HCT116 (cell line): ENCODE measurements around the gene CUL5. TPM values are rescaled to one million over a fixed set of nuclear protein-coding genes. Genes with fewer than 3 reads are reported as not detected.

Source experiments
- ATAC-seq: fragments of 200-7000 bp; cut with Tn5 transposase; 2 replicates; pipeline ENCODE4 v1.9.1; 2020; ENCODE audit warnings: mild to moderate bottlenecking, moderate library complexity
- BruUV-seq: library from RNA; stranded (reverse); fragments of 400-500 nt; replicated peaks from 2 replicates; lab custom pipeline; 2021; lab: Mats Ljungman, UMichigan
- CTCF ChIA-PET: fragments of 300-600 bp; sonication (Branson Sonifier 250); formaldehyde crosslinking; loops from one replicate; lab custom pipeline; 2021; ENCODE audit warnings: antibody characterized with exemption; lab: Charles Lee
- POLR2A ChIA-PET: fragments of 300-600, 350-600 bp; sonication (Branson Sonifier 250); formaldehyde crosslinking; loops from one replicate; lab custom pipeline; 2021; ENCODE audit warnings: antibody characterized with exemption; lab: Charles Lee
- RAD21 ChIA-PET, 2 experiments: fragments of 300-600 bp; sonication (Branson Sonifier 250); formaldehyde crosslinking; loops; one replicate each; lab custom pipeline; 2023; ENCODE audit warnings: low total read pairs in 2 of 2; ENCODE audit not compliant: uncharacterized antibody in 2 of 2, unreplicated experiment in 2 of 2, low non-redundant PET in 1 of 2; lab: Charles Lee
- DNase-seq: peaks from one replicate; pipeline ENCODE4 v3.0.0-alpha.2; 2010; ENCODE audit warnings: low read depth, low spot score
- H2AFZ ChIP-seq: fragments of 200-600 bp; shearing (Covaris generic), sonication (generic); 2 replicates; pipeline ENCODE4 v1.6.1; 2017; ENCODE audit warnings: low read depth, mixed run types, mixed read lengths, antibody characterized with exemption, low read length; ENCODE audit not compliant: poor library complexity, severe bottlenecking
- H3K27ac ChIP-seq: 2 replicates; pipeline ENCODE4 v1.5.1; 2012; ENCODE audit warnings: low read depth, low read length
- H3K27me3 ChIP-seq: fragments of 200-600 bp; sonication (generic); 2 replicates; pipeline ENCODE4 v1.6.1; 2016; ENCODE audit warnings: mixed run types, low read length, mixed read lengths; ENCODE audit not compliant: insufficient read depth
- H3K36me3 ChIP-seq, 2 experiments: fragments of 200-500 bp in 1 of 2; fragments of 200-600 bp in 1 of 2; sonication (Bioruptor generic) in 1 of 2; sonication (generic) in 1 of 2; 2 replicates each; pipeline versions ENCODE4 v1.5.1 to v1.6.1; 2014 to 2016; ENCODE audit warnings: low read length in 2 of 2, inconsistent platforms in 1 of 2, mixed read lengths in 1 of 2, mixed run types in 1 of 2; ENCODE audit not compliant: insufficient read depth in 2 of 2, control insufficient read depth in 1 of 2
- H3K4me1 ChIP-seq, 2 experiments: fragments of 200-600 bp in 1 of 2; sonication (generic) in 1 of 2; 2 replicates each; pipeline versions ENCODE4 v1.5.1 to v1.6.1; 2012 to 2017; ENCODE audit warnings: low read length in 2 of 2, inconsistent platforms in 1 of 2, mild to moderate bottlenecking in 1 of 2, mixed read lengths in 1 of 2, mixed run types in 1 of 2, moderate library complexity in 1 of 2; ENCODE audit not compliant: insufficient read depth in 2 of 2, control insufficient read depth in 1 of 2
- H3K4me2 ChIP-seq: fragments of 200-600 bp; sonication (generic); 2 replicates; pipeline ENCODE4 v1.6.1; 2017; ENCODE audit warnings: mixed run types, low read length, mixed read lengths
- H3K4me3 ChIP-seq, 2 experiments: fragments of 200-600 bp in 1 of 2; sonication (generic) in 1 of 2; replicated peaks in 1 of 2; 2 replicates each; pipeline ENCODE4 v1.5.1; 2011 to 2016; ENCODE audit warnings: low read length in 2 of 2, control low read depth in 1 of 2, low read depth in 1 of 2, mild to moderate bottlenecking in 1 of 2, mixed read lengths in 1 of 2, mixed run types in 1 of 2
- H3K79me2 ChIP-seq: fragments of 200-600 bp; sonication (generic); 2 replicates; pipeline ENCODE4 v1.6.1; 2017; ENCODE audit warnings: mild to moderate bottlenecking, mixed run types, low read length, moderate library complexity, mixed read lengths; ENCODE audit not compliant: insufficient read depth
- H3K9ac ChIP-seq: fragments of 200-600 bp; sonication (generic); 2 replicates; pipeline ENCODE4 v1.6.1; 2016; ENCODE audit warnings: low read length, mixed read lengths
- H3K9me2 ChIP-seq: fragments of 200-600 bp; sonication (generic), shearing (Covaris generic); 2 replicates; pipeline ENCODE4 v1.6.1; 2017; ENCODE audit warnings: mixed run types, mild to moderate bottlenecking, moderate library complexity; ENCODE audit not compliant: insufficient read depth
- H3K9me3 ChIP-seq, 2 experiments: fragments of 200-500 bp in 1 of 2; fragments of 200-600 bp in 1 of 2; sonication (Bioruptor generic) in 1 of 2; sonication (generic) in 1 of 2; 2 replicates each; pipeline ENCODE4 v1.6.1; 2014 to 2017; ENCODE audit warnings: low read length in 2 of 2, mixed read lengths in 2 of 2, inconsistent platforms in 1 of 2, low read depth in 1 of 2, mild to moderate bottlenecking in 1 of 2, mixed run types in 1 of 2, moderate library complexity in 1 of 2; ENCODE audit not compliant: control insufficient read depth in 1 of 2, insufficient read depth in 1 of 2
- H4K20me1 ChIP-seq: fragments of 200-600 bp; sonication (generic), shearing (Covaris generic); 2 replicates; pipeline ENCODE4 v1.6.1; 2017; ENCODE audit warnings: mixed run types, mild to moderate bottlenecking, moderate library complexity; ENCODE audit not compliant: insufficient read depth
- CEBPB ChIP-seq: IDR thresholded peaks from 2 replicates; pipeline ENCODE4 v1.6.1; 2012; ENCODE audit warnings: low read depth
- CTCF ChIP-seq, 3 experiments: fragments of 200-600 bp in 1 of 3; sonication (generic) in 1 of 3; IDR thresholded peaks in 2 of 3; conservative IDR thresholded peaks in 1 of 3; 2 replicates each; pipeline ENCODE4 v1.5.1; 2012 to 2017; ENCODE audit warnings: low read depth in 2 of 3, low read length in 2 of 3, antibody characterized with exemption in 1 of 3, borderline replicate concordance in 1 of 3, control low read depth in 1 of 3, mild to moderate bottlenecking in 1 of 3, mixed read lengths in 1 of 3, mixed run types in 1 of 3, moderate library complexity in 1 of 3; ENCODE audit not compliant: insufficient read depth in 1 of 3
- EZH2 ChIP-seq: fragments of 200-600 bp; sonication (generic); IDR thresholded peaks from 2 replicates; pipeline ENCODE4 v1.6.1; 2017; ENCODE audit warnings: antibody characterized with exemption, mixed run types
- JUND ChIP-seq: IDR thresholded peaks from 2 replicates; pipeline ENCODE4 v1.6.1; 2012
- RAD21 ChIP-seq: IDR thresholded peaks from 2 replicates; pipeline ENCODE4 v1.6.1; 2012; ENCODE audit warnings: low read depth, mild to moderate bottlenecking
- intact Hi-C: fragments of 100-400 bp; cut with micrococcal nuclease; formaldehyde crosslinking; loops from 2 replicates; pipeline ENCODE4 v1.10.0; 2022
- total RNA-seq: library from RNA; stranded (reverse); gene quantifications from one replicate; pipeline ENCODE4 v1.2.1, GENCODE V29; 2021; ENCODE audit not compliant: unreplicated experiment

CUL5 gene
- total RNA-seq, 1 experiment from 2014 or later, result 41.9 TPM

- no TSS peak for BruUV-seq
- Histone ChIP-seq H3K9ac (no peak overlapping the region), H3K9me3 (no peaks in the 10 kb centered on the region)
- RAD21 ChIA-PET, result no interaction called here
- TF ChIP-seq RAD21, result peak; percentile 40
- TF ChIP-seq CEBPB, result no peak
- TF ChIP-seq CTCF (IDR thresholded peaks at IDR 0.05 in 2 of 3, conservative IDR thresholded peaks at IDR 0.05 in 1 of 3; ENCODE audit: borderline replicate concordance in 1 of 3, insufficient read depth in 1 of 3, low read depth in 2 of 3, low read length in 2 of 3), result peak; percentile 13 to 35 (median 16); a peak in 2 of 6 replicates
- TF ChIP-seq, all 23 proteins: peak for 2
- Histone ChIP-seq H3K4me2 (no peak overlapping the region), H3K4me3 (no peak overlapping the region), H2AFZ (no peak overlapping the region), H3K9me2 (no peaks in the 10 kb centered on the region), H3K27me3 (no peaks in the 10 kb centered on the region), H3K4me1 (no peaks in the 10 kb centered on the region), H3K27ac (no peak overlapping the region), H4K20me1 (no peaks in the 10 kb centered on the region), H3K36me3 (peaks cover 15 to 26% of the 10 kb centered on the region in 2 experiments; a peak in 3 of 4 replicates), H3K79me2 (peaks cover 11% of the 10 kb centered on the region)
- ATAC-seq (peak; percentile 53; the same call in 1 of the 2 replicates), DNase-seq (no peak)
- ChIA-PET POLR2A (no interaction called here), CTCF (no interaction called here)
- intact Hi-C loops, result no loop called here
These were observed 127.3 kb downstream of the CUL5 start for GRCh38 chr11:108135845-108136544.

GRCh38 chr11:108137212-108137611 is 128.5 kb downstream of the CUL5 start:
- Histone ChIP-seq H4K20me1 (no peaks in the 10 kb centered on the region), H3K79me2 (peaks cover 2% of the 10 kb centered on the region; the same call in 1 of the 2 replicates), H3K9ac (no peak overlapping the region), H3K4me1 (no peaks in the 10 kb centered on the region), H3K36me3 (peaks cover 25 to 29% of the 10 kb centered on the region in 2 experiments), H3K4me2 (no peak overlapping the region), H2AFZ (no peak overlapping the region), H3K9me2 (no peaks in the 10 kb centered on the region), H3K4me3 (no peak overlapping the region), H3K27me3 (no peaks in the 10 kb centered on the region), H3K27ac (no peak overlapping the region), H3K9me3 (no peaks in the 10 kb centered on the region)
- ChIA-PET CTCF (no interaction called here), POLR2A (no interaction called here), RAD21 (no interaction called here)
- TSS peak; percentile 22 for BruUV-seq
- intact Hi-C loops, result no loop called here
- ATAC-seq, result no peak
- TF ChIP-seq JUND (no peak), EZH2 (no peak)
- DNase-seq, result no peak
